NCI-H2081 treated with DMSO at 0.1 percent for 48 hours (cell line): ENCODE measurements around the gene FAM120A.
"Not testable (repeated sequence)": the region's sequence is repeated elsewhere in the genome, so short reads cannot be mapped to it uniquely, and the experiment has no call there.

ENCODE experiments used
- DNase-seq: peaks from one replicate; lab custom pipeline; 2025; lab: John Stamatoyannopoulos, UW

Gene FAM120A

GRCh38 chr9:93511228-93511627 is 59.7 kb downstream of the FAM120A start:
- DNase-seq, result not testable (repeated sequence)

- not testable (repeated sequence) for DNase-seq
Measured at GRCh38 chr9:93512170-93512812, 60.8 kb downstream of the FAM120A start.

GRCh38 chr9:93513606-93514005 is 62.1 kb downstream of the FAM120A start:
- no peak for DNase-seq

- DNase-seq, result no peak
Measured at GRCh38 chr9:93517331-93517730, 65.8 kb downstream of the FAM120A start.

GRCh38 chr9:93520523-93520922 is 69.0 kb downstream of the FAM120A start:
- DNase-seq, result no peak

GRCh38 chr9:93522736-93523135 is 71.3 kb downstream of the FAM120A start:
- no peak for DNase-seq

GRCh38 chr9:93523518-93524144 is 72.1 kb downstream of the FAM120A start:
- DNase-seq, result no peak

GRCh38 chr9:93525476-93525875 is 74.0 kb downstream of the FAM120A start:
- no peak for DNase-seq

GRCh38 chr9:93531374-93531773 is 79.9 kb downstream of the FAM120A start:
- no peak for DNase-seq

- DNase-seq, result no peak
Measured at GRCh38 chr9:93532141-93532540, 80.7 kb downstream of the FAM120A start.

GRCh38 chr9:93533863-93534262 is 82.4 kb downstream of the FAM120A start:
- no peak for DNase-seq

- no peak for DNase-seq
Measured at GRCh38 chr9:93536167-93536566, 84.7 kb downstream of the FAM120A start.

- no peak for DNase-seq
Measured at GRCh38 chr9:93536874-93537273, 85.4 kb downstream of the FAM120A start.

- DNase-seq, result no peak
Measured at GRCh38 chr9:93540305-93540704, 88.8 kb downstream of the FAM120A start.

- no peak for DNase-seq
Measured at GRCh38 chr9:93541005-93541404, 89.5 kb downstream of the FAM120A start.

- no peak for DNase-seq
Measured at GRCh38 chr9:93541581-93542349, 90.3 kb downstream of the FAM120A start.

GRCh38 chr9:93543117-93543516 is 91.6 kb downstream of the FAM120A start:
- no peak for DNase-seq

- DNase-seq, result no peak
Measured at GRCh38 chr9:93546356-93546755, 94.9 kb downstream of the FAM120A start.

- no peak for DNase-seq
Measured at GRCh38 chr9:93549611-93550010, 98.1 kb downstream of the FAM120A start.

GRCh38 chr9:93552923-93553322 is 101.4 kb downstream of the FAM120A start:
- no peak for DNase-seq

- DNase-seq, result no peak
Measured at GRCh38 chr9:93555370-93555769, 103.9 kb downstream of the FAM120A start.

GRCh38 chr9:93557366-93558137 is 106.1 kb downstream of the FAM120A start:
- no peak for DNase-seq
